Pulmonary artery endothelial cell (primary cell): Measurements from ENCODE around the gene DHRS7B. TPM values are rescaled to one million over a fixed set of nuclear protein-coding genes. Genes with fewer than 3 reads are reported as not detected.

Experiments
- DNase-seq: peaks from one replicate; pipeline ENCODE4 v3.0.0-alpha.2; 2011; ENCODE audit warnings: low read depth, low spot score
- total RNA-seq: library from RNA; depleted of rRNA; stranded (reverse); fragments of >200 nt; gene quantifications from 2 replicates; pipeline ENCODE4 v1.2.3, GENCODE V29; 2014

The DHRS7B gene
- total RNA-seq, 1 donor from 2014 or later: 12.5 TPM

- no peak for DNase-seq
Measured at GRCh38 chr17:21233581-21234347, 107.0 kb downstream of the DHRS7B start.

GRCh38 chr17:21235921-21236320 is 109.2 kb downstream of the DHRS7B start:
- no peak for DNase-seq

GRCh38 chr17:21239680-21240368 is 113.1 kb downstream of the DHRS7B start:
- no peak for DNase-seq

GRCh38 chr17:21240369-21241055 is 113.7 kb downstream of the DHRS7B start:
- no peak for DNase-seq

Other genes starting within 250 kb of the DHRS7B start
- gene USP22, start 84.0 kb upstream of the DHRS7B start, total RNA-seq: 286 and 293 TPM in 2 replicates
- 23.5 and 24.0 TPM in 2 replicates for gene TMEM11, start 87.2 kb downstream of the DHRS7B start, total RNA-seq
- 1.4 and 1.5 TPM in 2 replicates for gene NATD1, start 126.4 kb downstream of the DHRS7B start, total RNA-seq
- gene MAP2K3, start 157.7 kb downstream of the DHRS7B start, total RNA-seq: 14.4 and 16.2 TPM in 2 replicates
- gene KCNJ12, start 249.4 kb downstream of the DHRS7B start, total RNA-seq: 0.81 and 3.3 TPM in 2 replicates